Central memory CD4-positive, alpha-beta T cell (primary cell): ENCODE results near the gene SH3BP5.
A peak's percentile ranks its signal among the peaks of the same experiment; 100 is the strongest.

Experiments used
- DNase-seq: peaks from one replicate; pipeline ENCODE4 v3.0.0; 2022

Gene SH3BP5

DNA sequence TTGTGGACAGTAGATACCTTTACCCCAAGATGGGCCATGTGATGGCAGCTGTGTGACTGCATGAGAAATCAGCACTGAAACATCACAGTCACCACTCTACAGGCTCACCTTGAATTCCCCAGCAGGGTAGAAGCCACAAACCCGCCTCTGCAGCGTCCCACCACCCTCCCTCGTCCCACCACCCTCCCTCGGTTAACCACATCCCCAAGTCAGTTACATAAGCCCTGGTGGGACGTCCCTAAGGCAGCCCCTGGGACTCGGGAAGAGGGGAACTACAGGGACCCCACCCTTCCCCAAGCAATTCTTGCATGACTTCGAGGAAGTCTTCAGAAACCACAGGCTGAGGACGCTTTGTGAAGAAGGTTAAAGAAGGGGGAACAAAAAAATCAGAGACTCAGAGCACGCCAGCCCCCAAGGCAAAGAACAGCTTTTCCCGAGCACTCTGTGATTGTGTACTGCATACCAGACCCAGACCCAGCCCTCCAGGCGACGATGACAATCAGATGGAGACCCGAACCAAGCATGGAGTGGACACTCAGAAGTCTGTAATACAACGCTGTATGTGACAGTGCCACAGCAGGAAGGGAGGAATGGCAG, 60.5 kb downstream of the SH3BP5 start:
- peak; percentile 93 for DNase-seq

DNA sequence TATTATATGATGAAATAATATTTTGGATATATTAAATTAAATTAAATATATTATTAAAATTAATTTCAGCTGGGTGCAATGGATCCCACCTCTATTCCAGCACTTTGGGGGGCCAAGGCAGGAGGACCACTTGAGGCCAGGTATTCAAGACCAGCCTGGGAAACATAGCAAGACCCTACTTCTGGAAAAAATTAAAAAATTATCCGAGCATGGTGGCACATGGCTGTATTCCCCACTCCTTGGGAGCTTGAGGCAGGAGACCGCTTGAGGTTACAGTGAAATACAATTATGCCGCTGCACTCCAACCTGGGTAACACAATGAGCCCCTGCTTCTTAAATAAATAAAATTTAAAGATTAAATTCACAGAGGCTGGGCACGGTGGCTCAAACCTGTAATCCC, 61.4 kb downstream of the SH3BP5 start:
- DNase-seq, result no peak

DNA sequence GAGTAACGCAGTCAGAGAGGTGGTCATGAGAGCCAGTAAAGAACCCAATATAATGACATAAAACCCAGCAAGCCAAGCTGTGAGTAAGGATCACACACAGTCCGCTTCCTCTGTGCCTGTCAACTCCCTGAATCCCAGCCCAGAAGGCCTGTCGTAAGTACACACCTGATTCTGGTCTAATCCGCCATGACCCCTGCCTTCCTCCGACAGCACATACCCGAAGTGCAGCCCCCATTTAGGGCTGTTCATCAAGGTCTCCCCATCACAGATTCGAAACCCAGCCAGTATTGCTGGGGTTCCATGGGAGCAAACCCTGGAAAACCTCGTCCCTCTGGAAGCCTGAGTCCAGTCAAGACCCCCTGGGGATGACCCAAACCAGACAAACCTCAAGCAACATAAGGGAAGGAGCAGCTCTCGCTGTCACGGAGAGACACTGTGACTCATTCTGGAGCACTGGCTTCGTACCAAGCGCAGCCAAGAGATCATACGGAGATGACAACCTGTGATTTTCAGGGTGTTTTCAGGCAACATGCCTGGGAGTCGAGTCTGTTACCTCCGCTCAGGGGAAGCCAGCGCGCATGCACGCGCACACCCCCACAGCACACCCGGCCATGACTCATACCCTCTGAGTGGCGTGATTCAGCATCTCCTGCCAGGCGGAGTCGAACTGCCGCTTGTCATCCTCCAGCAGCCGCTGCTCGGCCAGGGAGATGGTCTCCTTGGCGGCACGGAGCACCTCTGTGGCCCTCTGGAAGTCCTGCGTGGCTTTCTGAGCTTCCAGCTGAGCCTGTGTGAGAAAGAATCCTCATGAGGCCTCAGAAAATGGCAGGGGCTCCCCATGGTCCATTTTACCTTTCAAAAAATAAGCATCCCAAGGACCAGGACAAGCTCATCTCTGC, 63.0 kb downstream of the SH3BP5 start:
- DNase-seq, result peak; percentile 80

DNA sequence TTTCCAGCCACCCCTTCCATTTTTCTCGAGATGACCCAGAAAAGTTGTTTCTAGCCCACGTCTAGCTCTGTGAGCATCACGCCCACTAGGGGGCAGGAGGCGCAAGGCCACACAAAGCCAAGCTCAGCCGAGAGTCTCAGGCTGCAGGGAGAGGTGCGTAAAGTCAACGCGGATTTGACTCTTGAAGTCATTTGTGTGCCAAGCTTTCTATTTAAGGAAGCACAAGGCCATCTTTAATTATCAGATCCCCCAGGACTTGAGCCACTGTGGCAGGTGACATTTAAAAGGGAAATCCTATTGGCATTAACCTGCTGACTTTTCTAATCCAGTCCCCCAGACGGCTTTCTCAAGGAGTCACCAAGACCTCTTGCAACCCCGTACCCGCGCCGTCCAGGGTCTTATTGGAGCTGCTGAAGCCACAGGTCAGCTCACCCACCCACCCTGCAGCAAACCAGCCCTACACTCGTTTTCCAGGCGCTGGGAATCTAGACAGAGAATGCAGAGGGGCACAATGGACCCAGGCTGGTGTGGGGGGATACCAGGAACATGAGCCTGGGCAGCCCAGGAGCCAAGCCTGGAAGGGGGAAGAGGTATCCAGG, 64.3 kb downstream of the SH3BP5 start:
- peak; percentile 79 for DNase-seq

DNA sequence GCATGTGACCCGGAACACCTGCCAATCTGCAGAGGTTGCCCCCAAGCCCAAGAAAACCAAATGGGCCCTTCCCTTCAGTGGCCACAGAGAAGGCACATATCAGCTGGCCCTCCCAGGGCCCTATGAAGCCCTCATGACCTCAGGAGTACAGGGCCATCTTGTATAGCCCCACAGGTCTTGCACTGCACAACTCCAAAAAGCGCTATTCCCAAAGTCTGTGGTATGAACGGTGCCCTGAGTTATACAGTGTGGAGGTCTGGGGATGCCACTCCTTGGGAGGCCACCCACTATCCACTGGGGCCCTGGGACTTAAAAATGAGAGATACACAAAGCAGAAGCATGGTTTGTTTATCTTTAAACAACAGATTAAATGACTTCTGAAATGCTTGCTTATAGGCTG, 64.9 kb downstream of the SH3BP5 start:
- DNase-seq, result no peak

DNA sequence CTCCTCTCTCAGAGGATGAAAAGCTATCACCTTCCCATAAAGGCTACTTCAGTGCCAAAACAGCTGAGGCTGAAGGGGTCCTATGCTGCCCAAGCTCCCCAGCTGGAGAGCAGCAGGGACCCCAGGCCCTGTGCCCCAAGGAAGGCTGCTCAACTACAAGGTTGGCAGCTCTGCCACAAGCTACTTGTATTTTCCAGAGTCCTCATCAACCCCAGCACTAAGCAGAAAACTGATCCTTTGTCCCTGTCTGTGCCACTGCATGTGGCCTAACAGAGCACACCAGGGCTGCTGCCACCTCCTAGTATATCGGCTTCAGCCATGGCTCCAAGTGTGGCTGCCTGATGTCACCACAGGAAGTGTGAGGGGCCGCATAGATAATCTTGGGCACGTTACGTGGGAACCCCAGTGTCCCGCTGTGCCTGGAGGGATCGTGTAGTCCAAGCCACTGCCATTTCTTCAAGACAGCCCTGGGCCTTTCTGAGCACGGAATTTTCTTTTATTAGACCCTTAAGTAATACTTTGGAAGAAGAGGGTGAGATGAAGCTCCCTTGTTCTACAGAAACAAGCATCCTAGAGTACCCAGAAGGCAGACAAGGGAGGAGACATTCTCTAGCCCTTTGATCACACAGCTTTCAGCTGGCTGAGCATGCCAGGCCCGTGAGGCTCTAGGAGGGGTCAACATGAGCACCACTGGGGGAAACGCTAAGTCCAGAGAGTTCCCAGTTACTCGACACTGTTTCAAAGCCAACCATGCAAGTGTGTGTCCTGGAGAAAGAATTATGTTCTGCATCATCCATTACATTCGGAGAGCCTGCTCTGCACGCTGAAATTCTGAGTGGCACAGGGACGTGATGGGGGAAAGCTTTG, 65.6 kb downstream of the SH3BP5 start:
- no peak for DNase-seq

DNA sequence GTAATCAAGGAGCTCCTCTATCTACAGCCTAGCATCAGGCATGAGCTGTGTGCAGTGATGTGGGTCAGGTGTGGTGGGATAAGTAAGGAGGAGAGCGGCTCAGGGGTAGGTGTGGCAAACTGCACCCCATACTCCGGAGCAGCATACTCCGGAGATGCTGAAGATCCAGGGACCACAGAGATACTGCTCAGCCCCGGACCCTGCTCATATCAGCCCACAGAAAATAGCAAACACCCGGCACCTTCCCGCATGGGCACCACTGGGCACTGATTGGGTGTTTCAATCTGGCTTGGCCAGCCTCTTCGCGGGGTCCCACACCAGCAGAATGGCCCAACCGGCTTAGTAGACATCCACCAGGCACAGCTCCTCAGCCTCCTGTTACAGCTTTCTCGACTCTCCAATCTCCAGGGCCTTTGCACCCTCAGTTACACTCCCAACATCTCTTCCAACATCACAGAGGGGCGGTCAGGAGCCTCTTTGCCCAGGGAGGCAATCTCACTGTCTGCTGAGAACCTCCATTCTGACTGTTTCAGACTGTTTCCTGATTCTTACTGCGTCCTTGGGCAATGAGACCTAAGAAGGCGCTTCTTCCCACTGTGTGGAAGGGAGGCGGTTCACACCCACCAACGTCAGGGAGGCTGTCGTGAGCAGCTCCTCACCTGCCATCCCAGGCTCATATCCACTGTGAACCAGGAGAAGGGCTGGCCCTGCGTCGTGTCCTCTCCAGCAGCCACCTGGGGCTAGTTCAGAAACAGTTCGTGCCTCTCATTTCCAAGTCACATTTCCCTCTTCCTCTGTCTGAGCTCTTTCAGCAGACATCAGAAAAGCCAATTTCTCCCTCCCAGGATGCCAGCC, 66.5 kb downstream of the SH3BP5 start:
- no peak for DNase-seq

DNA sequence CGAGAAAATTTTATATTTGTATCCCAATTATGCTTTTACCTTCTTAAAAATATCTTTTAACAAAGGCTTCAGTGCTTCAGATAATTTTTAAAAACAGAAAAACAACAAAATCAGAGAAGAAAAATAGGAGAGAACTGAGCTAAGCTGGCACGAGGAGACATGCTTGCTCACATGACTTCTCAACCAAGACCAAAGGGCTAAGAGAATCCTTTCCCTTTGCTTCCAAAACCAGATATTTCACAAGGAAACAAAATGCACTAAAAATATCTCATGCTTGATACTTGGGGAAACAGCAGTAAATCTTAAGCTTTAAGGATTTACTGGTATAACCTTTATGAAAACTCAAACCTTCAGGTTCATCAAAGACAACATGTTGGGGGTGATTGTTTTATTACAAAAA, 67.9 kb downstream of the SH3BP5 start:
- DNase-seq, result no peak

DNA sequence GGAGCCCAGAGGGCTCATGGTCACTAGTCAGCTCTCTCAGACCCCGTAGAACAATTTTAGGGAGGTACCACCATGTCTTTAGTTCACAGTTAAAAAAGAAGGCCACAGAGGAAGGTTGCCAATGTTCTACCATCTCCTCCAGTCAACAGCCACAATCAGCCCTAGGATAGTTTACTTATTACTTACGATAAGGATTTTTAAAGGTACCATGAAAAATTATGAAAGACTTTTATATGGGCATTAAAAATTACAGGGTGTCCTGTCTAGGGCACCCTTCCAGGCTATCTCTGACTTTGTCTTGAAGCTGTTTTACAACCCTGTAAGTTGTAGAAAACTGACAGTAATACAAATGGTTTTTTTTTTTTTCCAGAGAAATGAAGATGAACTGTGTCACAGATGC, 68.5 kb downstream of the SH3BP5 start:
- DNase-seq, result no peak

DNA sequence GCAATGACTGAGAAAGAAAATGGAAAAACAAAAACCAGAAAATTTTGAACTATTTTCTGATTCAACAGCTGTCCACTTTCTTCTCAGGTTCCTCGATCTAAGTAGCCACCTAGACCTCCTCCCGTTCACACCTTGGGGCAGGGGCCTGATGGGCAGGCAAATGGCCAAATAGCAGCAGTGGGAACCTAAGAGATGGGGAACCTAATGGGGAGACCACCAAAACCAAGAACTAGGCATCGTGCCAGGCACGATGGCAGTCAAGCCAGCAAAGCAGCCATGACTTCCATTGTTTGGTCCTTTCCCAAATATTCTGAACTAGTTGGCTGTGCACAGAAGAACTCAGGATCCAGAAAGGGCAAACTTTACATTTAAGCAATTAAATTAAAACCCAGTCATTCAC, 69.3 kb downstream of the SH3BP5 start:
- DNase-seq, result no peak

DNA sequence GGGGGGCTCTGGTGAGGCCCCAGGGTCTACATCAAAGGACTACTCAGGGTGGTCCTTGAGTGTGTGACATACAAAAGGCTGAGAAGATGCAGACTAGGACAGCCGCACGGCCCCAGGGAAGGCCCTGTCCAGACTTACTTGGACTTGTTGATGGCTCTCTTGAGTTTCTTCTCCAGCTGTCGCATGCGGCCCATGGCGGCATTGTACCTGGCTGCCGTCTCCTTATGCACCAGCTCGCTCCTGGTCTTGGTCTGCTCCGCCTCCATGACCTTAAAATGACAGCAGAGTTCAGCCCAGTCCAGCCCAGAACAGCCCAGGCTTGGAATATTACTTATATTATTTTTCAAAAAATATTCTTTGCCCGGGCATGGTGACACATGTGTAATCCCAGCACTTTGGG, 70.4 kb downstream of the SH3BP5 start:
- DNase-seq, result no peak

DNA sequence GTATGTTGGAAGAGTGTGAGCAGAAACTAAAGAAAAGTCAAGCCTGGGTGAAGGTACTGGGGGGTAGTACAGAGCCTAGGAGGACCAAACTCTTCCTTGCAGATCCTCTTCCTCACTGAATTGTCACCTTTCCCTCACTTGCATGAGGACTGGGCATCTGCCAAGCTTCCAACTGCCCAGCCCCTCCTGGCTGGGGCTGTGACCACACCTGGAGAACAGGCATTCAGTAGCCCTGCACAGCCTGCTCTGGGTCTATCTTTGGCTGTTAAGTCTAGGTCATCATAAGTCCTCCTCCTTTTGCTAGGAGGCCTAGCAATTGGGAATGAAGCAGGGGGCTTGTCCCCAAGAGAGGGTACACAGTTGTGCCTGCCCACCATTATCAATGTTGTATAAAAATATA, 71.1 kb downstream of the SH3BP5 start:
- no peak for DNase-seq

DNA sequence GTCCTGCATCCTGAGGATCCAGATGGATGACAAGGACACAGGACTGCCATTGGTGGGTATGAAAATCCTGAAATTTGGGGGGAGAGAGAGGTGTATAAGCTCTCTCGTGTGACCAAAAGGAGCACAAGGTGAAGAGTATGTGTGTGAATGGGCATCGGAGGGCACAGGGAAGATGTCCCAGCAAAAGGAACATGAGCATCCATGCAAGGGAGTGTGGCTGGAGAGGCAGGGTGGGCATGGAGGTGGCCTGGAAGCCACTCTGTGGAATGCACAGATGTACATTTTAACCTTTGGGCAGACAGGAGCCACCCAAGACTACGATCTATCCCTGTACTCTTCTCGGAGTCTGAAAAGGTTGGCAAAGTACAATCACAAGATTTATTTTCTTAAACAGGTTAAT, 71.9 kb downstream of the SH3BP5 start:
- DNase-seq, result no peak

DNA sequence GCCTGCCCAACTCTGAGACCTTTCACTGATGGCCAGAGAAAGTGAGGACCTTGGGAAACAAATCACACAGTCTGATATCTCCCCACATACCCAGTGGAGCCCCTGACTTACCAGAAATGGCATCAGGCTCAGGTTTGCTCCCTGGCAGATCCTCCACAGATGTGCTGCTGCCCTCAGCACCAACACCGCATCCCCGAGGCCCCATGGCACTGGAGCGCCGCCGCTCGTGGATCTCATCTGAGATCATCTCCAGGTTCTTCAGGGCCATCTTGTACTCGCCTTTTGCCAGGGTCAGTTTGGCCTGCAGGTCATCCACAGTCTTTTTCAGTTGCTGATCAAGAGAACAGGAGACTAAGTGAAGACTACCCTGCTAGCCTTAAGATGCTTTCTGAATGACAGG, 73.7 kb downstream of the SH3BP5 start:
- DNase-seq, result no peak

DNA sequence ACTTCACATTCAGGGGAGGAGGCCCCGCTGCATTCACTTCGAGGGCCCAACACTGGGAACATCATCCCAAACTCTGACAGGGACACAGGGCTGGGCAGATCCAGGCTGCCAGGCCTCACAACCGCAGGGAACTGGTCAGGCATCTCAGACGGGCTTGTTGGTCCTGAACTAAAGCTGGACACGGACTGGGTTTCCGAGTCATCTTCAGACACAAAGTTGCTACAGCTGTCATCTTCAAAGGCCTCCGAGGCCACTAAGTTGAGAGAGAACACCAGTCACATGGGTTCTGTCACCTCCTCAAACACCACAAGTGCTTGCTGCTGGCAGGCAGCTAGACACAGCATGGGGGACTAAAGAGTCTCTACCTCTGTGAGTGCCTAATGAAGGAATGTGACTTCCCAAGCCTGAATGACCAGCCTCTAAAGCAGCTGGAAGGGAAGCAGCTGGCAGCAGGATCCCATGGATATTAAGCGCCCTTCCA, 75.5 kb downstream of the SH3BP5 start:
- DNase-seq, result no peak

DNA sequence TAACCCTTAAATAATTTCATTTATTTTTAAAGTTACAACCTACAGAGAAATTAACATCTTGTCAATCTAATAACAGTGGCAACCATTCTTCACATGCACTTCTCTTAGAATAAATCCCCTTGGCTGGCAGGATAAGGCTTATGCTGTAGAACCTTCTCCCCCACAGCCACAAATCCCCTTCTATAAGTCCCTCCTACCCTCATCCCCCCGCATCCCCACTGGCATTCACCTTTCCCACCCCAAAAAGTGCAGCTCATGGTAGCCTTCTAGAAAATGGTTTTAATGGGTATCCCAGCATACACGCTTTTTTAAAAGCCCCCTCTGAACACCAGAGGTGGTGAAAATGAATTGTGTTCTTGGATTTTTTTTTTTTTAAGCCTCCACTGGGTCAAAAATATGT, 77.2 kb downstream of the SH3BP5 start:
- DNase-seq, result no peak

DNA sequence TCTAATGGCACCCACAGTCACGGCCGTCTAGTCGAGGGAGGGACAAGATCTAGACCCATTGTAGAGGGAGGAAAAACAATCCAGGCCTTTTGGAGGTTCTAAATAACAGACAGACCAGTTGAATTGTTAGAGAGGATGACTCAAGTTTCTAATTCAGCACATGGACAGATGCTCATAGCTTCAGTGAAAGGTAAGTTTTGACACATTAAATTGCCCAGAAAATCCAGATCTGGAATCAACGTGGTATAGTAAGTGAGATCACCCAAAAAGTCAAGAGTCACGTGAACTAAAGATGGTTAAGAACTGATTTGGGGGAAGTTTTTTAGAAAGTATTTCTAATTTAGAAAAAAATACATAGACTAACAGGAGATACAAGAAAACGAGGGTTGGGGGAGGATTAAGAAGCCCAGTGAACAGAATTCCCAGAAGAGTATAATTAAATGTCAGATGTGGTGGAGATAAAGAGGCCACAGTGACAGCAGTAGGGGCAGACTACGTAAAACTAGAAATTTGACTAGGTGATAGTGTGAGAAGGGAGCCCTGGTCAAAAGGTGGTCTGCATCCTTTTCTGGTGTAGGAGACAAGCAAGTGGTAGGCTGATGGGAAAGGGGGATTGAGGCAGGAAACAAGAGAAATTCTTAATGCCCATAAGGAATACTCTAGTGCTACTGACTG, 79.2 kb downstream of the SH3BP5 start:
- DNase-seq, result no peak

DNA sequence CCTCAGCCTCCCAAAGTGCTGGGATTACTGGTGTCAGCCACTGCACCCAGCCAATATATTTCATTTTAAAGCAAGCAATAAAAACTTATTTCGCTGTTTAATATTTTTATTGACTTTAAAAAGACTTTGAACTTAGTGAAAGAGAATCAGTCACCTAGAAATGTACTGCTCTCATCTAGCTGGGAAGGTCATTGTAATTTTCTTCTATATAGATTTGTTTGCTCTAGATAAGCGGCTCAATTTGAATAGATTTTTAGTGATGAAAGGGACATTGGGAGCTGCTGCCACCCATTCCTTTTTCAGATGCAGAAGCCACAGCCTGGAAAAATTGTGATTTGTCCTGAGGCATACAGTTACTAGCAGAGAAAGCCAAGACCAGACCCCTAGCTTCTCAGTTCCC, 86.2 kb downstream of the SH3BP5 start:
- DNase-seq, result no peak

DNA sequence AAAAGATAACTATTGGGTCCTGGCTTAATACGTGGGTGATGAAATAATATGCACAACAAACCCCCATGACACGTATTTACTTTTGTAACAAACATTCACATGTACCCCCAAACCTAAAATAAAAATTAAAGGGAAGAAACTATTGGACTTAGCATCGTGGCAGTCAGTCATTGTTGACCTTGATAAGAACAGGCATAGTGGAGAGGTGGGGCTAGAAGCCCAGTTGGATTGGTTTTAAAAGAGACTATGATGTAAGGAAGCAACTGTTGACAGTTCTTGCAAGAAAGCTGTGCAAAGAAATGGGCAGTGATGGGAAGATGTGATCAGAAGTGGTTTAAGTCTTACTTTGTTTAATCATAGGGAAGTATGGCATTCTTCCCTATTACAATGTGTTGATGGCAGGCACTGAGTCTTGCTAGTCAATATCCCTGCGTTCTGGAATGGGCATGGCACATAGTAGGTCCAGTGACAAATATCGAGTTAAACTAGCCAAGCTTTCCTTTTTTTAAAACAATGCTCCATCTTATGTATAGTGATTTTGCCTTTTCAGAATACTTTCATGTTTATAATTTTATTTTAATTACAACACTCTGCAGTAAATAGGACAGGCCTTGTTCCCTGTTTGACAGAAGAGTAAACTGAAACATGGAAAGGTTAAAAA, 88.4 kb downstream of the SH3BP5 start:
- no peak for DNase-seq

DNA sequence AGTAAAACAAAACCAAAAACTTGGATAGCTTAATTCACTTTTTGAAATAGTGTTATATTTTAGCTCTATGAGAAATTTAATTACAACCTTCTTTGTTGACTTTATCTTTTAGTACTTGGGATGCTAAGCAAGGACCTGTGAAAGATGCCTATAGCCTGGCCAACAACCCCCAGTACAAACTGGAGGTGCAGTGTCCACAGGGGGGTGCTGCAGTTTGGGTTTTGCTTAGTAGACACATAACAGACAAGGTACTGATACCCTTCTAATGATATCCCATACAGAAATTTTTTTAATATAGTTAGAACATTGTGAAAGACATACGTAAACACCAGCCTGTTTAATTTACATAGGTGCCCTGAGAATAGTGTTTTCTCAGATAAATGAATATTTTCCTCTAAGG, 91.0 kb downstream of the SH3BP5 start:
- DNase-seq, result peak; percentile 39

DNA sequence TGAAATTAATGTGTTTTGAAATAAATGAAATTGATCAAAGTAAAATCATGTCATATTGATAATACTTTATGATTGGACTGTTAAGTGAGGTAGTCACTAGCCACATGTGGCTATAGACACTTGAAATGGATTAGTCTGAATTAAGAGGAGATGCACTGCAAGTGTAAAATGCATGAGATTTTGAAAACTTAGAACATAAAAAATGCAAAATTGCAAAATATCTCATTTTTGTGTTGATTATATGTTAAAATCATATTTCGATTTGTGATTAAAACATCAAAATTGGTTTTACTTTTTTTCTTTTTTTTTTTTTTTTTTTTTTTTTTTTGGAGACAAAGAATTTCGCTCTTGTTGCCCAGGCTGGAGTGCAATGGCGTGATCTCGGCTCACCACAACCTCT, 103.1 kb downstream of the SH3BP5 start:
- no peak for DNase-seq
